ENCODE results near the gene ADCY9.

Gene ADCY9

DNA sequence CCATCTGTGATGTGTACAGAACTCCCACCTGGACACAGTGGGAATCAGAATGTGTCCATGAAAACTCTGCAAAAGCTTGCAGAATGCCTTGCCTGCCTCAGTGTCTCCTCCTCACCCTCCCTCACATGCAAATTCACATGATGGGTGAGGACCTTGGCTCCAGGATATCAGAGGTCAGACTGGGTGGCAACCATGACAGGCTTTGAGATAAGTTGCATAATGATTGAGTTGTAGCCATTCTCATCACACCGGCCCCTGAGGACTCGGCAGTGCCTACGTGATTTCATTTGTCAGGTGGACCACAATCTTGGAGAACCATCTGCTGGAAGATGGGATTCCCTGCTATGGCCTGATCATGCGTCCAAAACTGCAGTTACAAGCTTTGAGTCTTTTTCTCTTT lies 3.9 kb upstream of the ADCY9 start:
- no peak for DNase-seq

DNA sequence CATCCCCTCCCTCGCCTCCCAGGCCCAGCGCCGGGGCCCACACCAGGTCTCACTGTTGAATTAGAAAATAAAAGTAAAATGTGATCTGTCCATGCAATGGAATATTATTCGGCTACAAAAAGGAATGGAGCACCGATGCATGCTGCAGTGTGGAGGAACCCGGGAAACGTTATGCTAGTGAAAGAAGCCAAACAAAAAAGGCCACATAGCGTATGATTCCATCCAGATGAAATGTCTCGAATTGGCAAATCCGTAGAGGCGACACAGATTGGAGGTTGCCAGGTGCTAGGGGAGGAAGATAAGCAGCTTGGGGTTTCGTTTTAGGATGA lies 972 bp upstream of the ADCY9 start:
- DNase-seq = no peak

DNA sequence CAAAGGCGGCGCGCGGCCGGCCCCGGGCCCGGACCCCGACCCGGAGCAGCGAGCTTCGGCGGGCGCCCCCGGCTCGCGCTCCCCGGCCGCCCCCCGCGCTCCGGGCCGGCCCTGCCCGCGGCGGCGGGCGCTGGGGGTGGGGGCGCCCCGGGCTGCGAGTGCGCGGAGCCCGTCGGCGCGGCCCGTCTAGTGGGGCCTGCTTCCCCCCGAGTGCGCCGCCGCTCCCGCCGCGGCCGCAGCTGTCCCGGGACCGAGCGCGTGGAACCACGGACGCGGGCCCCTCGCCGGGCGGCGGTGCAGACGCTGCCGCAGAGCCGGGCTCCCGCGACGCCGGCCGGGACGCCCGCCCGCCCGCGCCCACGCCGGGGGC lies 308 bp downstream of the ADCY9 start:
- DNase-seq = no peak

DNA sequence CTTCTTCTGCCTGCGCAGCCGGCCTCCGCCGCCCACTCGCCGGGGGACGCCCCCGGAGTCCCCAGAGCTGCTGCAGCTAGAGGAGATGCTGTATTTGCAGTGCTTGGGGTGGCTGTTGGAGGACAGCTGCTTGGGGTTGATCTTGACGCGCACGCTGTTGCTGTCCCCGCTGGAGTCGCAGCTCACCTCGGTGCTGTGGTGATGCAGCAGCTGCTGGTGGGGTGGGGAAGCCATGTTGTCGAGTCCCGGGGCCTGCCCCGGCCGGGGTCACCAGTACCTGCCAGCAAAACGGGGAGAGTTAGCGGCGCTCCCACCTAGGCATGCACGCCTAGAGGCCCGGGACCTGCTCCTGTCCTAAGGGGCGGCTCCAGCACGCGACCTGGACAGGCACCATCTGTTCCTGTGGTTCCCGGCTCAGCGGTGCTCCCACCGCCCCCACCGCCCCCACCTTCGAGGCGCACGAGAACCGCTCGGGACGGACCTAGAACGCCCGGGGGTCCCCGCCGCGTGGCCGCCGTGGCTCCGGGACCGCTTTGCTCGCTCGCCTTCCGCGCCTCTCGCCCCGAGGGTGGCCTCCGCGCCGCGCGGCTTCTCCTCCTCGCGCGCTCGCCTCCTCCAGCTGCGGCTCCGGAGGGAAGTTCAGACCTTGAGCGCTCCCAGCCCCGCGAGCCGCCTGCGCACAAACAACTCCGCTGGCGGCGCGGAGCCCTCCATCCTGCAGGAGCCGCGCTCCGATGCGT lies 863 bp downstream of the ADCY9 start:
- DNase-seq = peak; percentile 13

DNA sequence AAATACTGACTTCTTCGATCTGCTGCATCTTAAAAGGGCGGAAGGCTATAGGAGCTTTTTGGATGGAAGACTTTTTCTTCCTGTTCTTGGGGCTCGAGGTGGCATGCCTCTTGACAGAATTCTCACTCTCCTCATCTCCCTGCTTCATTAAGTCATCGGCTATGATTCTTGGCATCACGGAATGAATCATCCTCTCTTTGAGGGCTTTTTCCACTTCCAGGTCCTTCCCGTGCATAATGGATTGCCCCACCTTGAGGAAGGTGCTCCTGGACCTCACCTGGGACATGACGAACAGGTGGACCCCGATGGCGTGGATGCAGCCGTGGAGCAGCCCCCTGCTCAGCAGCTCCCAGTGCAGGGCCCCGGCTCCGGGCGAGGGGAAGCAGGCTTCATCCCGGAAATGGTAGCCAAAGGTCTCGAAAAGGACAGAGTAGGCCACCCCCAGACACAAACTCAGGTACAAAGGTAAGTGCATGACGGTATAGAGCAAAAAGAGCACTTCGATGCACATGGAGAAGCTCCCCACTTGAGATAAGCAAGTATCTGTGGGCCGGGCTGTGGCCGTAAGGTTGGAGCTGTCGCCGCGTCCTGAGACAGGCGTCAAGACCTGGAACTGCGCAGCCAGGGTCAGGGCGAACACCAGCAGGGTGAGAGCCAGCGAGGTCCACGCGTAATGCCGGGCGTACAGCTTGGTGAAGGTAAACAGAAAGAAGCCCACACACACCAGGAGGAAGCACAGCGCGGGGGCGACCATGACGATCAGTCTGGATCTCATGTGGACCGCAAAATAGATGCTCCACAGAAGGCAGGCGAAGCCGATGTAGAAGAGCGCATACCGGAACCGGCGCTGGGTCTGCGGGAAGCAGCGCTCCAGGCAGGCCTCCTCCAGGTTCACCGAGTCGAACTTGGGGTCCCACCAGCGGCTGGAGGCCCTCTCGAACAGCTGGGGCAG lies 1.7 kb downstream of the ADCY9 start:
- DNase-seq = no peak

DNA sequence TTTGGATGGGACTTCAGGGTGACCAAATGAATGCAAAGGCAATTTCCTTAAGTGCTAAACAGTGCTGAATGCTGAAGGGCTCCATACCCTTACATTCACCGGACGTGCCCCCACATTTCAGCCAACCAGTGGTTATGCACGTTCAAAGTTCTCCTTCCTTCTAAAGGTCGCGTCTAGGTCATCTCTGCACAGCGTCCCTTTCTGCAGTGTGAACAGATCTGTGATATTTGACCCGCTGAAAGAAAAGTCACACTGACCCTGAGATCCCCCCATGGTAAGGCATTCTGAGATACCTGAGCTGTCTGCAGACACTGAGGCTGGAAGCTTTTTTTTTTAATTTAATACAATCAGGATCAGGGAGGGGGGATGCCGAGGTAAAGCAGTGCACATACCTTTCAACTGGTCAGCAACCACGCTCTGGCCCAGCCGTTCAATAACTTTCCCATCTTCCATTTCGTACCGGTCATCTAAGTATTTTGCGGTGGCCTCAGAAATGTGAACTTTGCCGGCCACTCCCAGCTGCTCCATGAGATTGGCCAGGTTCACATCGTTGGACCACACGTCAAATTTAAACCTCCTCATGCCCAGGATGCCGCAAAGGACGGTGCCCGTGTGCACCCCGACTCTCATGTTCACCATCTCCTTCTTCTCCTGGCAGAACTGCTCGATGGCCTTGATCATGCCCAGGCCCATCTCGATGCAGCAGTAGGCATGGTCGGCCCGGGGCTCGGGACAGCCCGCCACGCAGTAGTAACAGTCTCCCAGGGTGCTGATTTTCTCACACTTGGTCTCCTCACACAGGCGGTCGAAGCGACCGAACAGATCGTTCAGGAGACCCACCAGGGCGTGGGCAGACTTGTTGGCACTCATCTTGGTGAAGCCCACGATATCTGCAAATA lies 2.6 kb downstream of the ADCY9 start:
- no peak for DNase-seq

DNA sequence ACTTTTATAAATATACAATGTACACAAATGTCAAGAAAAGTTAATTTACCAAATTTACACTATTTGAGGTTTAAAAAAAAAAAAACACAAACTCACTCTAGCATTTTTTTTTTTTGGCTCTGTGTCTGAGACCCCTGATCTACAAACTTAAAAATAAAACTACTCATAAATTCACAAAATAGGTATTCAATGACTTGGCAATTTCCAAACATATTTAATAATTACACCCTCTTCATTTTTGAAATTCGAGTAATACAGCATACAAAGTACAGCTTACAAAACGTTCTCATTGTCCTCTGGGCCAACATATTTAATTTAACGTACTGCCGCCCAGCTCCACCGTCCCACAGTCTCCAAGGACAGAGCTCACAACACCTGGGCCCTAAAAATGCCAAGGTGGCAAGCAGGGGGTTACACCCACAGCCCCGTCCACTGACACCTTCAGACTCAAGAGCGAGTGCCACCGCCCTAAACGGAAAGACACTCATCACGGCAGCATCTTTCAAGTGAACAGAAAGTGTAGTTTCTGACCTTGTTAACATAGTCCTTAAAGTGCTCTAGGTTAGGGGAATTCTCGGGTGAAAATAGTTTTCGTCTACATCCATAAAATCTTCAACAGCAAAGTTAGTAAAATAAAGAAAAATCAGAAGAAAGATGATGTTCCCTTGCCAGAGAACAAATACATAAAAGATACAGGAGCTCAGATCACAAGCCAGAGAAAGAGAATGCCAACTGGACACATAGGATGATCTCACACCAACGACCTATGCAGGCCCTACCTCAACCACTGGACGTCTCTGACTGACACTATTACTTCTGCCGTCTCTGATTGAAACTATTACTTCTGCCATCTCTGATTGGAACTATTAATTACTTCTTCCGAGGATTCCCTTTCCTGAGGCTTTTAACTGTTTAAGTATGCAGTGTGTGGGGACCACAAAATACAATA lies 4.2 kb downstream of the ADCY9 start:
- no peak for DNase-seq

DNA sequence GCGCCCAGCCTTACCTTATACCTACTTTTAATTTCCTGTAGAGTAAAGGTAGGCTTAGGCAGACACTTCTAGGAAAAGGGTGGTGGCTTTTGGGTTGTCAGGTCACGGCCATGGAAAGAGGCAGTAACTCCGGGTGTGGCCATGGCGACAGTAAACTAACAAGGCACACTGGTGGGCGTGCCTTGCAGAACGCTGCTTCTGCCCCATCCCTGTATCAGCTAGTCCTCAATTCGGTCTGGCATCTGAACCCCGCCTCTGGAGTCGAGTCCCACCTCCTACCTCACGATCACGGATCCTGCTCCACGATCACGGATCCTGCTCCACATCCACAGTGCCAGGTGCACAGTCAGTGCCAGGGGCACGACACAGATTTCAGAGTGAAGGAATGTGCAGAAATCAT lies 5.6 kb downstream of the ADCY9 start:
- no peak for DNase-seq

DNA sequence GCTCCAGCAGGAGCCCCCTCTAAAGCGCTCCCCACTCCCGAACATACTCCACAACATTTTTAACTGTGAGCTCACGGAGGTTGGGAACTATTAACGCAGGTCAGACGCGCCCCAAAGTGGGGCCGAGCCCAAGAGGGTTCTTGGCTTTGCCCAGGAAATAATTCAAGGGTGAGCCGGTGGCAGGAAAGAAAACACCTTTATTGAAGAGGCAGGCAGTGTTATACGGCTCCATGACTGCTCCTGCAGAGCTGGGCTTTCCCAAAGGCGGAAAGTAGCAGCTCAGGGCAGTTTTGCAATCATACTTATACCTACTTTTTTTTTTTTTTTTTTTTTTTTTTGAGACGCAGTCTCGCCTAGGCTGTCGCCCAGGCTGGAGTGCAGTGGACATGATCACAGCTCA lies 6.2 kb downstream of the ADCY9 start:
- no peak for DNase-seq

DNA sequence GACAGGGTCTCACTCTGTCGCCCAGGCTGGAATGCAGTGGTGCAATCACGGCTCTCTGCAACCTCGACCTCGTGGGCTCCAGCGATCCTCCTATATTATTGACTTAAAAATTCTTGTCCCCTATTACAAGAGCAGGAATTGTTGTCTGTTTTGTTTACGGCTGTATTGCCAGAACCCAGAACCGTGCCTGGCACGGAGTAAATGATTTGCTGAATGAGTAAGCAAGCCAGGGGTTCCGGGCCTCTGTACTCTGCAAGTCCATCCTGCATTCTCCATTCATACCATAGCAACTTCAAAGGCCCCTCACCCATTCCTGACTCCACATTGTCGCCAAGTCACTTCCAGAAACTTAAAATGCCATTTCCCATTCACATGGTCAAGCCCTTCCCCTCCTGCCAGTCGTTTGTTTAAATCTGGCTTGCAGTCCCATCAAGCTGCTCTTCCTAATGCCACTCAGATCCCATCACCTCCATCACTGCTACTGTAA lies 6.9 kb downstream of the ADCY9 start:
- DNase-seq = no peak

DNA sequence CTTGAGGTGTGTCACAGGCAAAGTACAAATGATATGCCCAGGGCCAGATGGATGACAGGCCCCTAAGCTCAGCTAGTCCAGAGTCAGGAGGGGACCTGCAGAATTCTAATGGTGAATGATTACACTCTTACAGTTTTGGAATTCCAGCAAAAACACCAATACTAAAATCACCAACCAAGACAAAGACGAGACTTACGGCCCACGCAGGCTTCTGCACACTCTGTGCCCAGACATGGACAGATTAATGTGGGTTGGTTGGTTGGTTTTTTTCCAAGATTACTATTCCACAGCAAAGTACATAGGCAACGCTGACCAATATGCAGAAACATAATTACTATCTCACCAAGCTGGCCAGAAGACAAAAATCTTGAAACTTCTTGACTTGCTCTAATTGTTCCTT lies 9.7 kb downstream of the ADCY9 start:
- no peak for DNase-seq

DNA sequence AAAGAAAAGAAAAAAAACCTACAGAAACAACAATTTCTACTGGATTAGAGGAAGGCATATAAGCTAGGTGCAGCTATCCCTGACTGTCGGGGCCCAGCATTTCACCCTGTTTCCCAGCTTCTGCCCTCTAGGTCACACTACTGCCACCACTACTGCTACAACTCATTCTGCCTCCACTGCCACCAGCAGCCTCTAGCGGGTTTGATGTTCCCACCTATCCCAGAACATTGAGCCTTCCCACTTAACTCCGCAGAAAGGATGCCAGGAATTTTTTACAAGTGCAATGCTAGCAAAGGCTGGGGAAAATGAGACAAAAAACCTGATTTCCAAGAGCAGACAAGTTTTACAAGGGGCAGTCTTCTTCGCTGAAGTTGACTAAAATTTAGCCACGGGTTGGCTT lies 10.4 kb downstream of the ADCY9 start:
- no peak for DNase-seq

DNA sequence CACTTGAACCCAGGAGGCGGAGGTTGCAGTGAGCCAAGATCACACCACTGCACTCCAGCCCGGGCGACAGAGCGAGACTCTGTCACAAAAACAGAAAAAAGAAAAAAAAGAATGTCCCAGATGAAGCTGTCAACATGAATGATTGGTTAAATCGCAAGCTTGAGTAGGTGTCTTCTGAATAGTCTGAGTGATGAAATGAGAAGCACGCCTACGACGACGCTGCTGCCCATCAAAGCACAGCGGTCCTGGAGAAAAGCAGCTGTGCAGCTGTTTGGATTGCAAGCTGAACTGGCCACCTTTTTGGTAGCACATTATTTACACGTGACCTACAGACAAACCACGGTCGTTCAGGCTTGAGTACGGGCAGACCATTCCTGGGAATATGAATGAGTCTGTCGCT lies 12.5 kb downstream of the ADCY9 start:
- no peak for DNase-seq

DNA sequence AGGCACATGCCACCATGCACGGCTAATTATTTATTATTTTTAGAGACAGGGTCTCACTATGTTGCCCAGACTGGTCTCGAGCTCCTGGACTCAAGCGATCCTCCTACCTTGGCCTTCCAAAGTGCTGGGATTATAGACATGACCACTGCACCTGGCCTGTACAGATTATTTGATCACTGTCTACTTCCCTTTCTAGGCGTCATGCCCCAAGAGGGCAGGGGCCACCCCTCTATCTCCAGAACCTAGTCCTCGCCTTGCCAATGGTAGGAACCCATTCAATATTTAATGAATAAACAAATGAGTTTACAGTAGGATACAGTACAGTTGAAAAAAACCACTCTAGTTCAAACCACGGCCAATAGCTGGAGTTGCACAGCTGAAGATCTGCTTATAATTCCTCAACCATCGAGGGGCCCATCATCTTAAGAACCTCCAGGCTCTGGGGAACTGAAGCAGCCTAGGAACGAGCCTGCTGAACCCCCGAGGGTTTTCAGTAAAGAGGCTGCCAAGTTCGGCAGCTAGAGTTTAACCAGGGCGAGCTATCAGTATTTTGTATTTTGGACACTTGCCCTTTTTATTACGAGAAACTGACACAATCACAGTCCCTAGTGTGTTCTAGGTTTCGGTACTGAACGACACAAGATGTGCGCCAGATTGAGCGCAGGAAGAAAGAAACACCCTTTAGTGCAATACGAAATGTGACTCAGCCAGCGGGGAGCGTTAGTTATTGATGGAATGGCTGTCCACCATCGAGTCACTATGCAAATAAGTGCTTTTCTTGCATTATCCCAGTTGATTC lies 14.6 kb downstream of the ADCY9 start:
- DNase-seq = no peak

DNA sequence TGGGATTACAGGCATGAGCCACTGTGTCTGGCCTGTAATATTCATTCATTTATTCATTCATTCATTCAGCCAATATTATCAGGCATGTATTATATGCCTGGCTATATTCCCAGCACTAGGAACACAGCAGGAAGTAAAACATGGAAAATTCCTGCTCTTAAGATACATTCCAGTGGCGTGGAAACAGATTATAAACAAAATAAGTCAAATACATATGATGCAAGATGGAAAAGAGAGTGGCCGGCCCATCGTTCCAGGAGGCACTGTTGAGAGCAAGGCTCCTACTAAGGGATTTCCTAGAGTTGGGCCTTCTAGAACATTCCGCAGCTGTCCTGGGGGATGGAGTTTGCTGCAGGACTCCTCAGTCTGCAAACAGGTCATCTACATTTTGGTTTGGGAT lies 17.7 kb downstream of the ADCY9 start:
- no peak for DNase-seq

DNA sequence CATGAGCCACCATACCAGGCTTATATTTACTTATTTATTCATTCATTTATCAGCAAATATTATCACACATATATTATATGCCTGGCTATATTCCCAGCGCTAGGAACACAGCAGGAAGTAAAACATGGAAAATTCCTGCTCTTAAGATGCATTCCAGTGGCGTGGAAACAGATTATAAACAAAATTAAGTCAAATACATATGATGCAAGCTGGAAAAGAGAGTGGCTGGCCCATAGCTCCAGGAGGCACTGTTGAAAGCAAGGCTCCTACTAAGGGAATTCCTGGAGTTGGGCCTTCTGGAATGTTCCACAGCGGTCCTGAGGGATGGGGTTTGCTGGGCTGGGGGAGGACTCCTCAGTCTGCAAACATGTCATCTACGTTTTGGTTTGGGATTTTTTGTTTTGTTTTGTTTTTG lies 18.4 kb downstream of the ADCY9 start:
- no peak for DNase-seq

DNA sequence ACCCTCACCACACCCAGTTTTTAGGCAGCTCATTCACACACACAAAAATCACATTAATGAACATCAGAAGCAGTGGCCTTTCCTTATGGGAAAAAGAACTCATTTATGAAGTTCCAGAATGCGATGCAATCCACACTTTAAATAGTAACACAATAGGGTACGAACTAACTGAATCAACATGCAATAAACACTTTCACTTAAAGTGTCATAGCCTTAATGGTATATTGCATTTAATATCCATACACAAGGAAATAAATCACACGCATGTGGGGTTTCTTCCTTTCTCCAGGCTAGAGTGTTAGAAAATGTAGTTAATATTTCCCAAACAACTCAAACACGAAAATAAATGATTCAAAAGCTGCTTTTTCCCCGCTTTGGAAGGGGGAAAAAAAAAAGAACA lies 19.7 kb downstream of the ADCY9 start:
- DNase-seq = no peak

DNA sequence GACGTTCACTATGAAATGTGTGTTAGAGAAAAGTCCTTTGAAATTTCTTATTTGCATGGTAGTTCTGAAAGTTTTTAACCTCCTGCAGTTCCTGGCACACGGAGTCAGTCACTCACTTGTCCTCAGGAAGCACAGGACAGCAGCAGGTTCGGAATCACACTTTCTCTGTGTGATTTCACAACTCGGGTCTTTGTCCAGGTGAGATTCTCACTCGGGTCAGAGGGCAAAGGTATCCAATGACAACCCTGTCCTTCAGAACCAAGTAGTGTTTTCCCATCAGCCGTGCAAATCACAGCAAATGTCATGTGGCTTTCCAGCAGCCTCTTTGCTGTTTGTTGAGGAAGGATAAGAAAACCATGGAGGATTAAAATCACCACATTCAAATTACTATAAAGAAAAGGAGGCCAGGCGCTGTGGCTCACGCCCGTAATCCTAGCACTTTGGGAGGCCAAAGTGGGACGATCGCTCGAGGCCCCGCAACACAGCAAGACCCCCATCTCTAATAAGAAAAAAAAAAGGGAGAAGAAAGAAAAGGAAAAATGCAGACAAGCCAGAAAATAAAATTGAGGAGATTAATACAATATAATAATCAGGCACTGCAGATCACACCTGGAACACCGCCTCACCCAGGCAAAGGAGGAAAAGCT lies 22.0 kb downstream of the ADCY9 start:
- no peak for DNase-seq

DNA sequence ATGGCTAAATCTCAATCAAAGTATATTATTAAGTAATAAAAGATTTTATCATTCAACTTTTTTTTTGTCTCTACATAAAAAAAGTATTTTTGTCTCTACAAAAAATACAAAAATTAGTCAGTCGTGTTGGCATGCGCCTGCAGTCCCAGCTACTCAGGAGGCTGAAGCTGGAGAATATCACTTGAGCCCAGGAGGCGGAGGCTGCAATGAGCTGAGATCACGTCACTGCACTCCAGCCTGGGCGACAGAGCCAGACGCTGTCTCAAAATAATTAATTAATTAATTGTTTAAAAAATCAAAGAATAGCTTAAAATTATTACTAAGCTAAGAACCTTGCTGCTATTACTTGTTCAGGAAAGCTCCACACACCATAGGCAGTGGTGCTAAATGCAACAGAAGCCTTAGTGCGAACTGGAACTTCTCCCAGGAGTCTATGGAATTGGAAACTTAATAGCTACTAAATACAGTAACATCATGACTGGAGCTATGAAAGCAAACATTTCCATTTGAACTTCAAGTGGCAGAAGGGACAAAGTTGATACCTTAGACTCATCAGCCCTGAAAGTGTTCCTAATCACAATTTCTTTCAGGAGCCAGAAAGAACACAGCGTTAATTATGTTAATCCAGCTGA lies 22.6 kb downstream of the ADCY9 start:
- no peak for DNase-seq
